ENCODE results near the gene NPY.
"Not testable (repeated sequence)": the region's sequence is repeated elsewhere in the genome, so short reads cannot be mapped to it uniquely, and the experiment has no call there.

Gene NPY

DNA sequence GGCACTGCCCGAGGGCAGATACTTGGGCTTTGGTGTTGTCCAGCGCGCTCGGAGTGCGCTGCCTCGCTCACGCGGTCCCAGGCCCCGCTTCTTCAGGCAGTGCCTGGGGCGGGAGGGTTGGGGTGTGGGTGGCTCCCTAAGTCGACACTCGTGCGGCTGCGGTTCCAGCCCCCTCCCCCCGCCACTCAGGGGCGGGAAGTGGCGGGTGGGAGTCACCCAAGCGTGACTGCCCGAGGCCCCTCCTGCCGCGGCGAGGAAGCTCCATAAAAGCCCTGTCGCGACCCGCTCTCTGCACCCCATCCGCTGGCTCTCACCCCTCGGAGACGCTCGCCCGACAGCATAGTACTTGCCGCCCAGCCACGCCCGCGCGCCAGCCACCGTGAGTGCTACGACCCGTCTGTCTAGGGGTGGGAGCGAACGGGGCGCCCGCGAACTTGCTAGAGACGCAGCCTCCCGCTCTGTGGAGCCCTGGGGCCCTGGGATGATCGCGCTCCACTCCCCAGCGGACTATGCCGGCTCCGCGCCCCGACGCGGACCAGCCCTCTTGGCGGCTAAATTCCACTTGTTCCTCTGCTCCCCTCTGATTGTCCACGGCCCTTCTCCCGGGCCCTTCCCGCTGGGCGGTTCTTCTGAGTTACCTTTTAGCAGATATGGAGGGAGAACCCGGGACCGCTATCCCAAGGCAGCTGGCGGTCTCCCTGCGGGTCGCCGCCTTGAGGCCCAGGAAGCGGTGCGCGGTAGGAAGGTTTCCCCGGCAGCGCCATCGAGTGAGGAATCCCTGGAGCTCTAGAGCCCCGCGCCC is at the start of gene NPY:
Gene NPY (plus strand): TSS at position 294 of the 802 bp plus-strand sequence. CDS start 1,051 bp downstream, outside the sequence.
- DNase-seq (ENCODE audit: low read depth) = no peak

DNA sequence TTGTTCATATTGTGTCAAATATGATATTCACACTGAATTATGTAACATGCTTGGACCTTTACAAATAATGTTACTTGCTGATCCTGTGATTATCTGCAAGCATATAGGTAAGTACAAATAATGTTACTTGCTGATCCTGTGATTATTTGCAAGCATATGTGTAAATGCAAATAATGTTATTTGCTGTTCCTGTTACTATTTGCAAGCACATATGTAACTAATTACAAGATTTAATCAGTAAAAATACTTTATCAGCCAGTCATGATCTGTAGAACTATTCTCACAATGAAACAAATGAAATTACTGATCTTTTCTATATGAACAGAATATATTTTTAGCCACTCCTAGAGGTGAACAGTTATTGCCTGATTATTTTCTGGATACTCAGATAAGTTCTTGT is 44.7 kb upstream of the NPY start:
- DNase-seq (ENCODE audit: low read depth) = no peak

DNA sequence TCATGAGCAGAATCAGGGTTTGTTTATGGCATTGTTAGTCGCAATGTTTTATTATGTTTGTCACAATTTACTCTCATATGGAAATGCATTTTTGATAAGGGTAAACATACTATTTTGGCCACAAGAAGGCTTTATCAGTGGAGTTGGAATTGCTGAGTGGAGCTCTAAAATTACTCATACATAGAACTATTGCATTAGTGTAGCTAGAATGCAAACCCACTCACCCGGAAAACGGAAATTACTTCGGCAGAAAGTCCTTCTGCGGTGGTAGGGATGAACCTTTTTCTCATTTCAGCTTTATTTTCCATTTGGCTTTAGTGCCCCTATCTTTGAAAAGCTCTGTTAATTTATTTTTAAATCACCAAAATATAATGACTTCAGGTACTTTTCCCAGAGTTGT is 42.8 kb upstream of the NPY start:
- no peak for DNase-seq (ENCODE audit: low read depth)

DNA sequence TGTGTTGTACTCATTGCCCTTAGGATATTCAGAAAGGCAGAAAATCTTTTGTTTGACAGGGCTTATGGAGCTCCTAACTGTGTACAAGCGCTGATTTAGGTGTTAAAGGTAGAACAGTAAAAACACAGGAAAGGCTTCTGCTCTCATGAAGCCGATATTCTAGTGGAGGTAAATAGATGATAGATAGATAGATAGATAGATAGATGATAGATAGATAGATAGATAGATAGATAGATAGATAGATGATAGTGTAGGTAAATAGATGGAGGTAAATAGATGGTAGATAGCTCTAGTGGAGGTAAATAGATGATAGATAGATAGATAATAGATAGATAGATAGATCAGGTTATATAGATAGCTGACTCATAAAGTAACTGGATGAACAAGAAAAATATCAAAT is 39.4 kb upstream of the NPY start:
- DNase-seq (ENCODE audit: low read depth) = no peak

DNA sequence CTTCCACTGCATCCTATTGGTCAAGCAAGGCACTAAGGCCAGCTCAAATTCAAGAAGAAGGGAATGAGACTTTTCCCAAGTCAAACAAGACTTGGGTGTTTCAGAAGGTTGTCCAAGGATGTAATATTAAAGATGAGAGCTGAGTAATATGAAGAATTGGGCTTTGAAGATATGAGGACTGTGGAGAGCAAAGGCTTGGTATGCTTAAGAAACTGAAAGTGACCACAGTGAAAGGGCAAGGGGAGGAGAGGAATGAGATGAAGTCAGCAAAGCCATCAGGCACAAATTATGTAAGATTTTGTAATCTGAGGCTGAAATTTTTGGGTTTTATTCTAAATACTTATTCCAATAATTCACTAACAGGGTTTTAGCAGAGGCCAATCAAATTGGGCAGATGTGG is 38.6 kb upstream of the NPY start:
- DNase-seq (ENCODE audit: low read depth) = no peak

DNA sequence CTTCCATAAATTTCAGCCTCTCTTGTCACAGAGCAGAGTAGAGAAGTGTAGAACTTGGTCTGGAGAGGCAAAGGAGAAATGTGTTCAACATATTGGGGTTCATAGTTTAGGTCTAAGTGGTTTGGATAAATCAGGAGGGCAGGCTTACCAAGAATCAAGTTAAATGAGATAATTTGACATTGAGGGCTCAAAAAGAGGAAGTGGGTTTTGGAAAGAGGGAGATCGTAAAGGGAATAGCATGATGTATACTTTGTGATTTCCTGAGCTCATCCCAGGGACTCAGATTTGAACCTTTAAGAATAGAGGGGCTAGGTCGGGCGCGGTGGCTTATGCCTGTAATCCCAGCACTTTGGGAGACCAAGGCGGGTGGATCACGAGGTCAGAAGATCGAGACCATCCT is 34.7 kb upstream of the NPY start:
- DNase-seq (ENCODE audit: low read depth) = no peak

DNA sequence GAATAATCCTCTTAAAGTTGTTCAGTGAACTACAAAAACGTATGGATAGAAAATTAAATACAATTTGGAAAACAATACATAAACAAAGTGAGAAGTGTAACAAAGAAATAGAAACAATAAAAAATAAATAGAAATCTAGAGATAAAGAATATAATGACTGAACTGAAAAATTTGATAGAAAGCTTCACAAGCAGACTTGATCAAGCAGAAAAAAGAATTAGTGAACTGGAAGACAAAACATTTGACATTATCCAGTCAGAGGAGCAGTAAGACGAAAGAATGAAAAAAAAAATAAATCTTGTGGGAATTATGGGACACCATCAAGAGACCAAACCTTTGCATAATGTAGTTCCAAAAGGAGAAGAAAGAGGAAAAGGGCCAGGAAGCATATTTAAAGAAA is 32.4 kb upstream of the NPY start:
- DNase-seq (ENCODE audit: low read depth) = no peak

DNA sequence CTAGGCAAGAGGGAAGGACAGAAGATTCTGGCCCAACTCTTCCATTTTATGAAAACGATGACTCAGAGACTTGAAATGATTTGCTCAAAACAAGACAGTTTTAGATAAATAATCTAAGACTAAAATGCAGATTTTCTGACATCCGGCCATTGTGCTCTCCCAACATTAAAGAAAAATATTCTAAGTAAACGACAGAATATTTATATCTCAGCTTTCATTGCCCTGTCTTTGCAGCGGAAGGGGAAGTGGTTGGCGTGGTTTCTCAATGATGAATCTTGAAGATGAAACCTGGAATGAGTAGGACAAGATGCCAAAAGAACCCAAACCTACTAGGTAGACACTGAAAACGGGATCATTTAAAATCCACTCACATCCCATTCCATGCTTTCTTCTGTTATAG is 28.9 kb upstream of the NPY start:
- no peak for DNase-seq (ENCODE audit: low read depth)

DNA sequence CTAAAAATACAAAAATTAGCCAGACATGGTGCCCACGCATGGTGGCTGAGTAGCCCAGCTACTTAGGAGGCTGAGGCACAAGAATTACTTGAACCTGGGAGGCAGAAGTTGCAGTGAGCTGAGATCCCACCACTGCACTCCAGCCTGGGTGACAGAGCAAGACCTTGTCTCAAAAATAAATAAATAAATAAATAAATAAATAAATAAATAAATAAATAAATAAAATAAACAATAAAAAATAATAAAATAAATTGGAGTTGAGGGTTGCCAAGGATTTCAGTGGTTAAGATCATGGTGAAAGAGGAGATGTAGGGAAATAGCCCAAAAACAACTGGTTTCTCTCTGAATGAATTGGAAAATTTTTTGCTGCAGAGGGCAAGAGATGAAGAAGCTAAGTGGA is 25.7 kb upstream of the NPY start:
- DNase-seq (ENCODE audit: low read depth) = not testable (repeated sequence)

DNA sequence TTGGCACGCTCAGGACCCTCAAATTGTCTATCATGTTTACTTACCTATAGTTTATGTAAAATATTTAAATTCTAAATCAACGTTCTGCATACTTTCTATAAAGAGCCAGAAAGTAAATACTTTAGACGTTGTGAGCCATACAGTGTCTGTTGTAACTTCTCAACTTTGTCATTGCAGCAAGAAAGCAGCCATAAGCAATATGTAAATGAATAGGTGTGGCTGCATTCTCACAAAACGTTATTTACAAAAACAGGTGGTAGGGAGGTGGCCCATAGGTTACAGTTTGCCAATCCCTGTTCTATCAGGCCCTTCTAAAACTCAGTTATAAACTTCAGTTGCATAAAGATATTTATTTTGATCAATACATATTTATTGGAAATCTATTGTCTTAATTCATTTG is 12.1 kb upstream of the NPY start:
- no peak for DNase-seq (ENCODE audit: low read depth)

DNA sequence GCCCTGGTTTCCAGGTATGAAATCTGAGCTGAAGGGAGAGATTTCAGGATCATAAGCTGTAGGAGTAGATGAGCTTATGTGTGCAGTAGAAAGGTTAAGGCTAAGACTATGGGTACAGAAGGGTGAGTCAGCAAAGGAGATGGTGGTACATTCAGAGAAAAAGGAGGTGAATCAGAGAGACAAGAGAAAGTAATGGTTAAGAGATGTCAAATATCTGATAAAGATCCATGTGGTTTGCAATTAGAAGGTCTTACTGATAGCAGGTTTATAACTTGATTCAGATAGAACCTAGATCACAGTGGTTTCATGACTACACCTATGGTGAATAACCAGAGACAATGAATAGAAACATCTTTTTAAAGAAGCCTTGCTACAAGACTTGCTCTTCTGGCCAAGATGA is 4.5 kb upstream of the NPY start:
- no peak for DNase-seq (ENCODE audit: low read depth)

DNA sequence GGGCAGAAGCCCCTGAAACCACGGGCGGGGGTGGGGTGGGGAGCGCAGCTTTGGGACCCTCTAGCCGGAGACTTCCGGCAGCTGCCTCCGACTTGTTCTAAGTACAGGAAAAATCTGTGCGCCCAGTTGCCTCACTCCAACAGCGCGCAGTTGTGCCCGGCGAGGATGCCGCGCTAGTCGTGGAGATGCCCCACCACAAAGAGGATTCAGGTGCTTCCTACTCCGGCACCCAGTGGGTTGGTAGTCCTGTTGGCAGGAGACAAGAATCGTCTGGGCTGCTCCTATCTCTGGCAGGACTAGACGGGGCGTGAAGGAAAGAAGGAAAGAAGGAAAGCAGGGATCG is 465 bp upstream of the NPY start:
- DNase-seq (ENCODE audit: low read depth) = no peak

DNA sequence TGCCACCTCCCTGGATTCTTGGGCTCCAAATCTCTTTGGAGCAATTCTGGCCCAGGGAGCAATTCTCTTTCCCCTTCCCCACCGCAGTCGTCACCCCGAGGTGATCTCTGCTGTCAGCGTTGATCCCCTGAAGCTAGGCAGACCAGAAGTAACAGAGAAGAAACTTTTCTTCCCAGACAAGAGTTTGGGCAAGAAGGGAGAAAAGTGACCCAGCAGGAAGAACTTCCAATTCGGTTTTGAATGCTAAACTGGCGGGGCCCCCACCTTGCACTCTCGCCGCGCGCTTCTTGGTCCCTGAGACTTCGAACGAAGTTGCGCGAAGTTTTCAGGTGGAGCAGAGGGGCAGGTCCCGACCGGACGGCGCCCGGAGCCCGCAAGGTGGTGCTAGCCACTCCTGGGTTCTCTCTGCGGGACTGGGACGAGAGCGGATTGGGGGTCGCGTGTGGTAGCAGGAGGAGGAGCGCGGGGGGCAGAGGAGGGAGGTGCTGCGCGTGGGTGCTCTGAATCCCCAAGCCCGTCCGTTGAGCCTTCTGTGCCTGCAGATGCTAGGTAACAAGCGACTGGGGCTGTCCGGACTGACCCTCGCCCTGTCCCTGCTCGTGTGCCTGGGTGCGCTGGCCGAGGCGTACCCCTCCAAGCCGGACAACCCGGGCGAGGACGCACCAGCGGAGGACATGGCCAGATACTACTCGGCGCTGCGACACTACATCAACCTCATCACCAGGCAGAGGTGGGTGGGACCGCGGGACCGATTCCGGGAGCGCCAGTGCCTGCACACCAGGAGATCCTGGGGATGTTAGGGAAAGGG is 913 bp downstream of the NPY start:
- DNase-seq (ENCODE audit: low read depth) = no peak

DNA sequence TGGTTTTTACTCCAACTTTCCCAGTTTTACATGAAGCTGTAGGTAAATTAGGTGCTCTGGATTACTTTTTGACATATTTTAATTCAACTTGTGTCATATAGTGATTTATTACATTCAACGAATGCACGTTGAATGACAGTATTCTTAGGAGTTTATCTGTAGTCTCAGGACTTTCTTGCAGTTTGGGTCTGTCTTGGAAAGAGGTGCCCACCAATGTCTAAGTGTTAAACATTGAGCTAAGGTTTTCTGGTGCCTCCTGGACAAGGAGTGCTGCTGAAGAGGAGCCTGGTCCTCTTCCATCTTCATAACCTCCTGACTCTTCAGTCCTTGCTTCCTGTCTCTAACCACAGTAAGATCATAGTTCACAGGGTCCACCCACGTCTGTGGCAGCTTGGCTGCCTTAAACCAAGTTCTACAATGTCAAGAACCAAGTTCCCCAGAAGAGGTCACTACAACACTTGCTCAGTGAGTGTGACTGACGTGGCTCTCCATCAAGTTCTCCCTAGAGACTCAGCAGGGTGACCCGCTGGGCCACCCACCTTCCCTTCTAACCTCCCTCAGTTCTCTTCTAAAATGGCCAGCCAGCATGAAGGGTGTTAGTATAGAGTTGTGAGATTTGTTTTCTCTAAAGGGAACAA is 6.1 kb downstream of the NPY start:
- DNase-seq (ENCODE audit: low read depth) = no peak

DNA sequence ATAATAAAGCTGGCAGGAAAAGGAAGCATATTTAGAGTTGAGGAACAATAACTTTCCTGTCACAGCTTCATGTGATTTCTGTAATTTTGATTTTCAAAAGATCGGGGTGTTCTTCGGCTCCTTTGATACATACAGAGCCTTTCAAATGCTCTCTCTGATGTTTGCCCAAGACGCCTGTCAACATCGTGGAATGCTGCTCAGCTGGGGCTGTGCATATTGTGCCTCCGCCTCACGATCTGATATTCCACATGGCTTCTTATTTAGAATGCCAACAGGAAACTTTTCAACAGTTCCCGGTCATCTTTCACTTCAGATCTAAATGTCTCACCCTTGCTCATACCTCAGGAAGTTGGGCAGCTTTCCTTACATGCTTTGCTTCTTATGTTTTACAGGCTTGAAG is 7.3 kb downstream of the NPY start:
- DNase-seq (ENCODE audit: low read depth) = no peak

DNA sequence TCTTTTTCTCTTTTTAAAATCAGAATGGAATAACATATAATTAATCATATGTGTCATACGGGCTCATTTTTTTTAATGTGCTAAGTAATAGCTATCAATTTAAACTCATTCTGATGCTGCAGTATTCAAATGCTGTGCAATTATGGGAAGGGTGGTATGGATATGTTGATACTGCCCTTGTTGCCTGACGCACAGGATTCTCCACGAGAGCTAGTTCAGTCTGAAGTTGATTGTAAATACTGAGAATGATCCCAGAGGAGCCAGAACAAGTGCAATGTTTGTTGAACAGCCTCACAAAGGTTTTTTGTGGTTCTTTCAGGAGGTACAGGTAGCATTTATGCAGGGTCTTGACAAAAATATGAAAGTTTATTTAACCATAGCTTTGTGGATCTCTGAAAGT is 13.4 kb downstream of the NPY start:
- no peak for DNase-seq (ENCODE audit: low read depth)

DNA sequence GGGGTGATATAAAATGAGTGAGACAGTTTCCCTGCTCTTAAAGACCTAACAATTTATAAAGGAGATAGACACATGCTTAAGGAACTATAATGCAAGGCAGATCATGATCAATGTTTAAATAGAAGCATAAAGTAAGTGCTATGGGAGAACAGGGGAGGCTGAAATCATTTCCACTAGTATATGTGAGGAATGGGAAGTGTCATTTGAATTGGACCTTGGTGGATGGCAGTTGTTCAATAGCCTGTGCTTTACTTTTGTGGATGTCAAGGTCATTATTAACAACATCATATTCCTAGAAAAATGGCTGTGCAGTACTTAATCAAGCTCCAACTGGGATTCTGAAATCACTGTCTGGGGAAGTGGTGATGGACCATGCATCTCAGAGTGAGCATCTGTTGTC is 14.7 kb downstream of the NPY start:
- DNase-seq (ENCODE audit: low read depth) = no peak

DNA sequence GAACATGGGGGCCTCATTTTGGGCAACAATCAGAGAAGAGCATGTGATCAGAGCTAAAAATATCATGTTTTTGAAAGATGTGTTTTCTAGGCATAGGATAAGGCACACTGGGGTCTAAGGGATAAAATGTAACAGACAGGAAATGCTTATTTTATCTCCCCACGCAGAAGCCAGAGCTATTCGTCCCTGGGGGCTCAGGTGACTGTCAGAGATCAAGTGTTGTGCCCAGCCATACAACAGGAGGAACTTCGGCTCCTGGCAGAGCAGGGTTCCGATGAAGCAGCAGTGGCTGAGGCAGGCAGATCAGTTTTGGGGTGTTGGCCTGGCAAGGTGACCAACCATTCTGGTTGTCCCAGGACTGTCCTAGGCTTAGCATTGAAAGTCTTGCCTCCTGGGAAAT is 15.2 kb downstream of the NPY start:
- no peak for DNase-seq (ENCODE audit: low read depth)

DNA sequence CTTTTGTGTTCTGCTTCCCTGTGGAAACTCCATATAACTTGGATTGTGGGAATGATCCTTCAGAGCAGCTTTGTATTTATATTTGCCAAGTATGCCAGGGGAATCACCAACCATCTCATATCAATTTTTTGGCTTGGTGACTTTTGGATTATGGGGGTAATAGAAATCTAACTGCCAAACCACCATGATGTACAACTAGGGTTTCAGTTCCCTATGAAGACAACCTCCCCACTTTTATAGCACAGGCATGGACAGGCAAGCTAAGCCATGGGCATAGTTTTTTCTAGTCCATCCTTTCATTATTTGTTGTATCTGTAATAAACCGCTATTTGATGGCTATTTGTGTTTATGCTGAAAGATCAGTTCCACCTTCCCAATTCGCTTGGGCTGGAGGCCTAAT is 17.7 kb downstream of the NPY start:
- DNase-seq (ENCODE audit: low read depth) = no peak

DNA sequence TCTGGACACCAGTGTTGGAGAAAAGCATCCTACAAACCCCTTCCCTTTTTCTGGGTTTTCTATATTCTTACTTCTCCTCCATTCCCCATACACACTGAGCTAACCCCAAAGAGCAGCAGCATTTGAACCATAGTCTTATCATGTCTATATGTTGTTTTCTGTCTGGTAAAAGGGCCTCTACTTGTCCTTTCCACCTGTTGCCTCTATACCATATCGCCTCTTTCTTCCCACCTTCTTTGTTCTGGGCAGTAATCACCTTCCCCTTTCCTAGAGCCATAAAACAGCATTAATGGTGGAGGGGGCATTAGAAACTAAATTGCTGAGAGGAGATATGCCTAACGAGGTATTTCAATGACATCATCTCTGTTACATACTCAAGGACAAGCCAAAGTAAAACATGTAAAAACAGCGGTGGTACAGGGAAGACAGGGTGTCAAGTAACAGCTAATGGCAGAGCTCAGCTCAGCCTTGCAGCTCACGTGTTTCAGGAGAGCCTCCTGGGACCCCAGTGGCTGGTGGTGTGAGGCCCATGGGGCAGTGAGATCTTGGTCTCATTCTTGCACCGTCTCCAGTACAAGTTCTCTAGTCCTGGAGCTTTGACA is 20.6 kb downstream of the NPY start:
- DNase-seq (ENCODE audit: low read depth) = no peak

DNA sequence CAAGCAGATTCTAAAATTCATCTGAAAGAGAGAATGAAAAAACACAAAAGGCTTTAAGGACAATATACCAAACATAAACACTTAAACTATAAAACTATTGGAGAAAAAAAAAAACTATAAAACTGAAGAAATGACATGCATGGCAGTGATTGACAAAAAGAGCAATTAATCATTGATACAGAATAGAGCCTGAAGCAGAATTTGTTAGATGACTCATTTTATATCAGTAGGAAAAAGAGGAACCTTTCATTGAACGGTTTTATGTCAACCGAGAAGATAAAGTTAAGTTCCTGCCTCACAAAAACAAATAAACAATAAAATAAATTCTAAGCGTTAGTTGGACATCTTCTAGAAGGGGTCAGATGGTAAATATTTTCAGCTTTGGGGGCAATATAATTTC is 23.3 kb downstream of the NPY start:
- DNase-seq (ENCODE audit: low read depth) = no peak

DNA sequence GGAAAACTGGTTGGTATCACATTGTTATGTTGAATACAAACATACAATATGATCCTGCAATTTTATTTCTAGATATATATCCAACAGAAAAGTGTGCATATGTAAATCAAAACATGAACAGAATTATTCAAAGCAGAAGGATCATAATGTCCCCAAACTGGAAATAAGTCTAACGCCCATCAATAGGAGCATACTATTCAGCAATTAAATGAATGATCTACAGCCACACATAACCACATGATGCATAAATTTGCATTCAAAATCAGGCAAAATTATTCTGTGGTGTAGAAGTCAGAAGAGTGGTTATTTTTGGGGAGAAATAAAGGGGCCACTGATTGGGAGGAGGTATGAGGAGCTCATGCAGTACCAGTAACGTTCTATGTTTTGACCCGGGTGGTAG is 28.6 kb downstream of the NPY start:
- no peak for DNase-seq (ENCODE audit: low read depth)

DNA sequence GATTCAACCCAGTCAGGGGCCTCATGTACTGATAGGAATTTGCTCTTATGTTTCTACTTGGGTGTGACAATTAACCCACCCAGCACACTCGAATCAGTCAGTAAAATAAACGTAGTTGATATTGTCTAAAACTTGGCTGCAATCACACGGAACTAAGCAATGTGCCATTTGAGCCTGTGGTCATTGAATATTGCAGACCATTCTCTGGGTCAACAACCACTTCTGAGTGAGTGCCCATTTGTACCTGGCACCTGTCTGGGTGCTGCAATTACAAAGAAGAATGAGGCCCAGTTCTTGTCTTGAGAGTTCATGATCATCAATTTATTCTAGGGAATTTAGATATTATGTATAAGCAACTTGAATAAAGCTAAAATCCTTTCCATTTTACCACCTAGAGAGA is 29.8 kb downstream of the NPY start:
- DNase-seq (ENCODE audit: low read depth) = no peak

All from stimulated activated CD8-positive, alpha-beta memory T cell treated with anti-CD3 and anti-CD28 coated beads, Interleukin-12 subunit alpha, Interleukin-12 subunit beta, amount 100 ng/mL, for 4 hours (primary cell).